Activated effector memory CD4-positive, alpha-beta T cell treated with anti-CD3 and anti-CD28 coated beads, Interleukin-2, amount 50 U/mL, for 16 hours (primary cell): ENCODE measurements around the gene ZXDC.

ENCODE experiments used
- DNase-seq: peaks from one replicate; pipeline ENCODE4 v3.0.0-alpha.2; 2020

The ZXDC gene

DNA sequence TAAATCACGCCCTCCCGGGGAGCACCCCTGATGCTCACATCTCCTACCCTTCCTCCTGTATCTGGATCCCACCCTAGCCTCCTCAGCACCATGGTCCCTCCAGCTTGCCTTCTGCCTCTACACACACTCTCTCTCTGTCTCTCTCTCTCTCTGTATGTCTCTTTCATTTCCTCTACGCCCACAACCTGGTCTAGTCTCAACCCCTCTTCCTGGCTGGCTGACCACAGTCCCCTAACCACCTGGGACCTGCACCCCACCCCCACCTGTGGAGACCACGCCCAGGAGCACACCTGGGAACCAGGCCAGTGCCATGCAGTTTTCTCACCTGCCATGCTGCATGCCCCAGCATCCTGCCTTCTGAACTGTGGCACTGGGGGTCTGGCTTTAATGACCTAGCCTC is 84.9 kb downstream of the ZXDC start:
- DNase-seq: peak; percentile 41

GRCh38 chr3:126390201-126390600 is 85.5 kb downstream of the ZXDC start:
- DNase-seq: peak; percentile 36

- peak; percentile 46 for DNase-seq
These were observed 85.9 kb downstream of the ZXDC start for GRCh38 chr3:126389794-126390146.

GRCh38 chr3:126389112-126389793 is 86.4 kb downstream of the ZXDC start:
- DNase-seq: peak; percentile 65
